Skeletal muscle tissue (tissue), 4 donors: ENCODE data around the gene PLCB4. TPM values are rescaled to one million over a fixed set of nuclear protein-coding genes. Genes with fewer than 3 reads are reported as not detected.
"Not testable (repeated sequence)": the region's sequence is repeated elsewhere in the genome, so short reads cannot be mapped to it uniquely, and the experiment has no call there.

Experiments used
- H3K27ac ChIP-seq: one replicate; pipeline ENCODE4 v1.7.0; 2013; ENCODE audit warnings: mild to moderate bottlenecking, low read depth, low read length, inconsistent platforms
- H3K27me3 ChIP-seq, 3 donors: one replicate each; pipeline ENCODE4 v1.7.0; 2013; ENCODE audit warnings: low read length in 3 of 3; ENCODE audit not compliant: control insufficient read depth in 3 of 3, insufficient read depth in 3 of 3
- H3K36me3 ChIP-seq, 3 donors: one replicate each; pipeline ENCODE4 v1.7.0; 2013; ENCODE audit warnings: low read length in 3 of 3; ENCODE audit not compliant: control insufficient read depth in 3 of 3, insufficient read depth in 3 of 3
- H3K4me1 ChIP-seq, 3 donors: one replicate each; pipeline ENCODE4 v1.7.0; 2013; ENCODE audit warnings: low read length in 3 of 3, mild to moderate bottlenecking in 3 of 3; ENCODE audit not compliant: control insufficient read depth in 3 of 3, insufficient read depth in 3 of 3
- H3K4me3 ChIP-seq, 3 donors: one replicate each; pipeline ENCODE4 v1.7.0; 2013; ENCODE audit warnings: low read length in 3 of 3
- H3K9ac ChIP-seq, 3 donors: one replicate each; pipeline ENCODE4 v1.7.0; 2013; ENCODE audit warnings: low read length in 3 of 3, mild to moderate bottlenecking in 3 of 3, moderate library complexity in 2 of 3, low read depth in 1 of 3
- H3K9me3 ChIP-seq, 3 donors: one replicate each; pipeline ENCODE4 v1.7.0; 2013; ENCODE audit warnings: low read length in 3 of 3; ENCODE audit not compliant: control insufficient read depth in 3 of 3
- total RNA-seq: library from RNA; depleted of rRNA; stranded (reverse); fragments of >200 nt; gene quantifications from one replicate; pipeline ENCODE4 v1.2.3, GENCODE V29; 2014
- donor health status: Osteomylitis.

Gene PLCB4
- total RNA-seq, 1 donor from 2014 or later: 6.3 TPM

DNA sequence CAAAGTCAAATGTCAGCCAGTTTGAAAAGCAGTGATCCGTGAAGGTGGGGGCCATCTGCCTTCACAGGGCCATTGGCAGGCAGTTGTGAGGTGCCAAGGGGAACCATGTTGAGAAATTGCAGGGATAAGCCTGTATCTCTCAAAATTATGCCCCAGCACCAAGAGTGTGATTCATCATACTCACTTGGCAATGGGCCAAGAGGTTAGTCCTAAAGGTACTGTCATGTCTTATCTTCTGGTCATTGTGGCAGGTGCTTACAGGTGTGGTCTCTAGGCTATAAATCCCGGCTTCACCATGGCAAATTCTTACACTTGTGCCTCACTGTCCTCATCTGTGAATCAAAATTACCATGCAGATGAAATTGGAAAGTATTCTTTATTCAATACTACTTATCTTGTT, 294.8 kb downstream of the PLCB4 start:
- peaks cover 4 to 8% (median 7%) of the 10 kb centered on the region in 3 donors for H3K4me1 ChIP-seq
- H3K36me3 ChIP-seq: no peaks in the 10 kb centered on the region
- H3K9ac ChIP-seq: no peak overlapping the region
- H3K27me3 ChIP-seq: no peaks in the 10 kb centered on the region
- no peaks in the 10 kb centered on the region for H3K9me3 ChIP-seq
- no peak overlapping the region for H3K4me3 ChIP-seq
- H3K27ac ChIP-seq: no peak overlapping the region

DNA sequence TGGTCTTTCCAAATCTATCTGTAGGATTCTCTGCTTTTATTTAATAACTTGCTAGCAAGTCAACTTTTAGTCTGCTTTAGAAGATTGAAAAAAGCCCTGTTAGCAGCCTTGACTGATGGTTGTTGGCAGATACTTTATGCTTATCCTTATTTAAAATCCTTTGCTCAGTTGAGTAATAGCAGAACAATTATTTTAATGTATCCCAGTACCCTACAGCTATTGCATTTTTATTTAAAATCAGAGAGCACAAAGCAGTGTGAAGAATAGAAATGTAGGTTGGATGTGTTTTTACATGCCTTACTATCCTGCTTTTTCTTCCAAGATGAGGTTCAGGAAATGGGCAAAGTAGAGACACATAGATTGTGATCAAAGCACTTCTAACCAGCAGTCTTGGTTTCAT, 298.4 kb downstream of the PLCB4 start:
- Histone ChIP-seq H3K9me3 (no peaks in the 10 kb centered on the region), H3K27me3 (no peaks in the 10 kb centered on the region), H3K4me1 (no peaks in the 10 kb centered on the region), H3K36me3 (no peaks in the 10 kb centered on the region), H3K27ac (no peak overlapping the region), H3K9ac (no peak overlapping the region), H3K4me3 (no peak overlapping the region)

GRCh38 chr20:9367746-9368145, 298.9 kb downstream of the PLCB4 start:
- Histone ChIP-seq H3K9ac (no peak overlapping the region), H3K9me3 (no peaks in the 10 kb centered on the region), H3K27ac (no peak overlapping the region), H3K4me3 (no peak overlapping the region), H3K4me1 (no peaks in the 10 kb centered on the region), H3K27me3 (no peaks in the 10 kb centered on the region), H3K36me3 (no peaks in the 10 kb centered on the region)

- no peak overlapping the region for H3K27ac ChIP-seq
- H3K36me3 ChIP-seq: no peaks in the 10 kb centered on the region
- H3K4me3 ChIP-seq: no peak overlapping the region
- no peaks in the 10 kb centered on the region for H3K27me3 ChIP-seq
- H3K9me3 ChIP-seq: no peaks in the 10 kb centered on the region
- no peak overlapping the region for H3K9ac ChIP-seq
- no peaks in the 10 kb centered on the region for H3K4me1 ChIP-seq
Measured at GRCh38 chr20:9368893-9369292, 300.0 kb downstream of the PLCB4 start.

DNA sequence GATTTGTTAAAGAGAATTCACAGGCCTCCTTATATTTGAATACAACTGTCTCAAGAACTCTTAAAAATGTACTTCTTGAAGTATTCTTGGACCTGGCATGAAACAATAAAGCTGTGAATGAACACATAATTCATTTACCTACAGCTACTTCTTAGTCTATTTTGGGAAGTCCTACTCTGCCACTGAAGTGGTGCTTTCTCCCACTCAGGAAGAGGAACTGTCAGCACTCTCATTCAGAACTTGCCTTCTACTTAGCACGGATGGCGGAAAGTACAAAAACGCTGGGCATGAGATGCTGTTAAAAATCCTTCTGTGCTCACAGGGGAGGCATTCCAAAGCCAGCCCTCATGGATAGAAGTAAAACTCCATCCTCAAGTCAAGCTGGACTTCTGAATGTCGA, 300.7 kb downstream of the PLCB4 start:
- Histone ChIP-seq H3K4me3 (no peak overlapping the region), H3K27me3 (no peaks in the 10 kb centered on the region), H3K27ac (no peak overlapping the region), H3K36me3 (no peaks in the 10 kb centered on the region), H3K9me3 (no peaks in the 10 kb centered on the region), H3K9ac (no peak overlapping the region), H3K4me1 (no peaks in the 10 kb centered on the region)

DNA sequence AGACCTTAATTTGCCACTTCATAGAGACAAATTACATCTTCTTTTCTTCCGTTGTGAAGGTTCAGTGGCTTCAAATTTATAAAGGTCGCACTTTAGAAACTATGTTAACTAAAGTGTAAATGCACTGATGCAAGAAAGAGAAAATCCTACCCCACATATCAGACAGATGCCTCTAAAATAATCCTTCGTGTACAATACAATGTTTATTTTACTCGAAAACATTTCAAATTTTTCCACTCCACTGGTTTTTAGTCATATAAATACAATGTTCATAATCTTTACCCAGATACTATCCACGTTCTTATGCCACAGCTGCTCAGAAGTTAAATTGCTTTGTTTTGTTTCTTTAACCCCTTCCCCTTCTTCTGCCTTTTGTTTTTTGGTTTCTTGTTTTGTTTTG, 305.2 kb downstream of the PLCB4 start:
- Histone ChIP-seq H3K9ac (no peak overlapping the region), H3K27me3 (no peaks in the 10 kb centered on the region), H3K36me3 (no peaks in the 10 kb centered on the region), H3K4me1 (peaks cover 0 to 2% (median 0%) of the 10 kb centered on the region in 3 donors), H3K9me3 (no peaks in the 10 kb centered on the region), H3K27ac (no peak overlapping the region), H3K4me3 (no peak overlapping the region)

DNA sequence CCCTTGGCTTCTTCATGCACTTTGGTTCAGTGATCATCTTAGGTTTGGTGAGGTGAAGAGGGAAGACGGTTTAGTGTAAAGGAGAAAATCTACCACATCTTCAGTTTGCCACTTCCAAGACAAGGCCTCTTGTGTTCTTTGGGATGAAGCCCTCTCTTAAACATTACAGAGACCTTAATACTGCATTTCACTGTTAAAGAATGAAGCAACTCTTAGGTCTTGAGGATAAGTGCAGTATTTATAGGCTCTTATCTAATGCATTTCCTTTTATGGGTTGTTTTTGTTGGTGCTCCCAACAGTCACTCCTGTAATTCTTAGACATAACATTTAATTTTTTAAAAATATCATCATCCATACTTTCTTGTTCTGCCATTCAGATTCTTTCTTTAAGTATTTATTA, 305.6 kb downstream of the PLCB4 start:
- no peak overlapping the region for H3K27ac ChIP-seq
- H3K9ac ChIP-seq: no peak overlapping the region

DNA sequence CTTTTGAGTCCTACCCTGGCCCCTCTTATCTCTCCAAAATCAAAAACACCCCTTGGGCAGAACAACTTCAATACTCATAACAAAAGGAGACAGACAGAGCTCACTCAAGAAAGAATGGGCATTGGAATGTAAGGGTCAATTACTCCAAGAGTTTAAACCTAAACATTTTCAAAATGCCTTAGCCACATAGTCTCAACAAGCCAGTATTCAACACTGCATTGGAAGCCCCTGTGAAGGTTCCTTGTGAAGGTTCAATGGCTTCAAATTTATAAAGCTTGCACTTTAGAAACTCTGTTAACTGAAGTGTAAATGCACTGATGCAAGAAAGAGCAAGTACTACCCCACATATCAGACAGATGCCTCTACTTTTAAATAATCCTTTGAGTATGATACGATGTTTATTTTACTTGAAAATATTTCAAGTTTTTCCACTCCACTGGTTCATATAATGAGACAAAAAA, 306.4 kb downstream of the PLCB4 start:
- Histone ChIP-seq H3K4me1 (peaks cover 0 to 2% (median 0%) of the 10 kb centered on the region in 3 donors), H3K27ac (no peak overlapping the region), H3K4me3 (no peak overlapping the region), H3K27me3 (no peaks in the 10 kb centered on the region), H3K36me3 (no peaks in the 10 kb centered on the region), H3K9ac (no peak overlapping the region), H3K9me3 (no peaks in the 10 kb centered on the region)

More for the DNA sequence above, 305.6 kb downstream of the PLCB4 start:
- Histone ChIP-seq H3K4me1 (peaks cover 0 to 2% (median 0%) of the 10 kb centered on the region in 3 donors), H3K9me3 (no peaks in the 10 kb centered on the region), H3K36me3 (no peaks in the 10 kb centered on the region), H3K27me3 (no peaks in the 10 kb centered on the region), H3K4me3 (no peak overlapping the region)

- no peaks in the 10 kb centered on the region for H3K27me3 ChIP-seq
- H3K9ac ChIP-seq: peak overlapping the region in 1 of 3 donors; percentile 16
- no peak overlapping the region for H3K27ac ChIP-seq
- H3K36me3 ChIP-seq: no peaks in the 10 kb centered on the region
- no peak overlapping the region for H3K4me3 ChIP-seq
- H3K4me1 ChIP-seq: peaks cover 0 to 2% (median 0%) of the 10 kb centered on the region in 3 donors
- H3K9me3 ChIP-seq: no peaks in the 10 kb centered on the region
Measured at GRCh38 chr20:9377007-9377406, 308.1 kb downstream of the PLCB4 start.

GRCh38 chr20:9385345-9386310, 316.7 kb downstream of the PLCB4 start:
- not testable (repeated sequence) for H3K9me3 ChIP-seq, H3K4me1 ChIP-seq, H3K36me3 ChIP-seq, H3K27me3 ChIP-seq, H3K27ac ChIP-seq, H3K4me3 ChIP-seq, H3K9ac ChIP-seq
